ENCODE results near the gene SEC14L5.
A peak's percentile ranks its signal among the peaks of the same experiment; 100 is the strongest.

SEC14L5 gene

DNA sequence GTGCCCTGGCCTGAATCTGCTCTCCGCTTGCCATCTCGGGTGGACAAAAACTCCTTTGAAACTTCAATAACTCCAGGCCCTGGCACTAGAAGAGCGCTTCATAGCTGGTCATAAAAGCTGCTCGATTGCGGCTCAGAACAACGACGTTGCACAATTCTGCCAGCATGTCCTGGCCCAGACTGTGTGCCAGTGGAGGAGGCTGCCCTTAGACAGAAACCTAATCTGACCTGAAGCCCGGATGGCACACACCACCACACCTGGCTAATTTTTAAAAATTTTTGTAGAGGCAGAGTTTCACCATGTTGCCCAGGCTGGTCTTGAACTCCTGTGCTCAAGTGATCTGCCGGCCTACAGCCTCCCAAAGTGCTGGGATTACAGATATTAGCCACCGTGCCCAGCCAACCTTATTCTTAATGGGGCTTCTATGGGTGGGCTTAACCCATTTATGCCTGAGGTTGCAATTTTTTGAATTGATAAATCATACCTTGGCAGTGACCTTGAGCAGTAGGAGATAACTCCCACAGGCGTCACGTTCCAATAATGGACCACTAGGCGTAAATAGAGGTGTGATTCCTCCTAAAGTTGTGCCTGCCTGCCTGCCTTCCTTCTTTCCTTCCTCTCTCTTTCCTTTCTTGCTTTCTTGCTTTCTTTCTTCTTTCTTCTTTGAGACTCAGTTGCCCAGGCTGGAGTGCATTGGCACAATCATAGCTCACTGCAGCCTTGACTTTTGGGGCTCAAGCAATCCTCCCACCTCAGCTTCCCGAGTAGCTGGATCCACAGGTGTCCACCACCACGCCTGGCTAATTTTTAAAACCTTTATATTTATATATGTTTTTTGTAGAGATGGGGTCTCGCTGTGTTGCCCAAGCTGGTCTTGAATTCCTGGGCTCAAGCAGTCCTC lies 20.1 kb upstream of the SEC14L5 start:
- H2BK120ac ChIP-seq (ENCODE audit: insufficient read depth, low read length, poor library complexity): no peak overlapping the region
- no peak overlapping the region for H3K9ac ChIP-seq (ENCODE audit: low read length)
- no peak overlapping the region for H2AK5ac ChIP-seq (ENCODE audit: low read length)
- H3K79me2 ChIP-seq (ENCODE audit: control insufficient read depth, insufficient read depth, low read length, poor library complexity): no peaks in the 10 kb centered on the region
- no peak overlapping the region for H2BK12ac ChIP-seq (ENCODE audit: low read length)
- peaks cover 5 to 13% of the 10 kb centered on the region in 2 experiments for H3K4me1 ChIP-seq (ENCODE audit: control insufficient read depth in 1 of 2, insufficient read depth in 2 of 2, low read length in 2 of 2)
- H3K79me1 ChIP-seq (ENCODE audit: low read length): peaks cover 8% of the 10 kb centered on the region
- peak overlapping the region; percentile 95 for H4K8ac ChIP-seq (ENCODE audit: low read depth, low read length)
- DNase-seq: no peak
- no peak overlapping the region for H3K27ac ChIP-seq (ENCODE audit: low read depth, low read length)
- H2BK5ac ChIP-seq (ENCODE audit: low read depth, low read length, poor library complexity): no peak overlapping the region
- H3K4me2 ChIP-seq (ENCODE audit: low read length): peak overlapping the region; percentile 61
- no peaks in the 10 kb centered on the region for H3K9me3 ChIP-seq (ENCODE audit: insufficient read depth, low read depth, low read length)
- H3K4me3 ChIP-seq (ENCODE audit: low read depth, low read length): peak overlapping the region; percentile 43
- no peak overlapping the region for H2AFZ ChIP-seq (ENCODE audit: insufficient read depth, low read length, poor library complexity)
- no CpG with 5 or more reads among the region's 16 CpGs for WGBS (ENCODE audit: extremely low coverage, insufficient coverage, insufficient read length)
- no peak overlapping the region for H3K4ac ChIP-seq (ENCODE audit: low read depth, low read length)
- H3K14ac ChIP-seq (ENCODE audit: low read length): no peak overlapping the region
- H3K18ac ChIP-seq (ENCODE audit: low read length): no peak overlapping the region
- H3K36me3 ChIP-seq (ENCODE audit: control insufficient read depth in 1 of 2, insufficient read depth in 2 of 2, low read length in 2 of 2): no peaks in the 10 kb centered on the region
- H3K23ac ChIP-seq (ENCODE audit: low read length): no peak overlapping the region
- no peak overlapping the region for H4K12ac ChIP-seq (ENCODE audit: low read depth, low read length)
- H3K27me3 ChIP-seq (ENCODE audit: insufficient read depth, low read length): no peaks in the 10 kb centered on the region
- peak overlapping the region; percentile 56 for H4K91ac ChIP-seq (ENCODE audit: low read depth, low read length)

DNA sequence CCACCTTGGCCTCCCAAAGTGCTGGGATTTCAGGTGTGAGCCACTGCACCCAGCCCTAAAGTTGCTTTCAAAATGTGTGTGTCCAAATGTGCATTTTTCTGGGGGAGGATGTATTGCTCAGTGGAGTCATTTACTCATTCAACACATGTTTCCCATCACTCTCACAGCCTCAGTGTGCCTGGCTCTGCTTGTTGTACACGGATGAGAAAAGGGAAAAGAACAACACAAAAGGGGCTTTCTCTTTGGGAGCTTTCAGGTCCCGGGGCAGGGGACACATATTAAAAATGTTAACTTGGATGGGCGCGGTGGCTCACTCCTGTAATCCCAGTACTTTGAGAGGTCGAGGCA lies 19.5 kb upstream of the SEC14L5 start:
- H3K9me3 ChIP-seq (ENCODE audit: insufficient read depth, low read depth, low read length): no peaks in the 10 kb centered on the region
- H4K12ac ChIP-seq (ENCODE audit: low read depth, low read length): no peak overlapping the region
- no peak overlapping the region for H3K18ac ChIP-seq (ENCODE audit: low read length)
- H2BK120ac ChIP-seq (ENCODE audit: insufficient read depth, low read length, poor library complexity): no peak overlapping the region
- no peak overlapping the region for H3K27ac ChIP-seq (ENCODE audit: low read depth, low read length)
- no CpG with 5 or more reads among the region's 5 CpGs for WGBS (ENCODE audit: extremely low coverage, insufficient coverage, insufficient read length)
- H3K23ac ChIP-seq (ENCODE audit: low read length): no peak overlapping the region
- H2BK5ac ChIP-seq (ENCODE audit: low read depth, low read length, poor library complexity): no peak overlapping the region
- no peak overlapping the region for H3K4ac ChIP-seq (ENCODE audit: low read depth, low read length)
- no peaks in the 10 kb centered on the region for H3K36me3 ChIP-seq (ENCODE audit: control insufficient read depth in 1 of 2, insufficient read depth in 2 of 2, low read length in 2 of 2)
- peaks cover 11 to 19% of the 10 kb centered on the region in 2 experiments for H3K4me1 ChIP-seq (ENCODE audit: control insufficient read depth in 1 of 2, insufficient read depth in 2 of 2, low read length in 2 of 2)
- H3K4me3 ChIP-seq (ENCODE audit: low read depth, low read length): no peak overlapping the region
- no peak overlapping the region for H2BK12ac ChIP-seq (ENCODE audit: low read length)
- no peak for DNase-seq
- no peaks in the 10 kb centered on the region for H3K27me3 ChIP-seq (ENCODE audit: insufficient read depth, low read length)
- no peak overlapping the region for H3K9ac ChIP-seq (ENCODE audit: low read length)
- H4K8ac ChIP-seq (ENCODE audit: low read depth, low read length): no peak overlapping the region
- no peaks in the 10 kb centered on the region for H3K79me2 ChIP-seq (ENCODE audit: control insufficient read depth, insufficient read depth, low read length, poor library complexity)
- no peak overlapping the region for H2AK5ac ChIP-seq (ENCODE audit: low read length)
- H3K79me1 ChIP-seq (ENCODE audit: low read length): peaks cover 10% of the 10 kb centered on the region
- H2AFZ ChIP-seq (ENCODE audit: insufficient read depth, low read length, poor library complexity): no peak overlapping the region
- H3K14ac ChIP-seq (ENCODE audit: low read length): no peak overlapping the region
- H3K4me2 ChIP-seq (ENCODE audit: low read length): no peak overlapping the region
- H4K91ac ChIP-seq (ENCODE audit: low read depth, low read length): no peak overlapping the region

- no peak overlapping the region for H2BK120ac ChIP-seq (ENCODE audit: insufficient read depth, low read length, poor library complexity)
- H3K14ac ChIP-seq (ENCODE audit: low read length): no peak overlapping the region
- no peak overlapping the region for H3K4me2 ChIP-seq (ENCODE audit: low read length)
- H3K4ac ChIP-seq (ENCODE audit: low read depth, low read length): no peak overlapping the region
- H3K27me3 ChIP-seq (ENCODE audit: insufficient read depth, low read length): no peaks in the 10 kb centered on the region
- no peak overlapping the region for H3K4me3 ChIP-seq (ENCODE audit: low read depth, low read length)
- H2BK12ac ChIP-seq (ENCODE audit: low read length): no peak overlapping the region
- H3K23ac ChIP-seq (ENCODE audit: low read length): no peak overlapping the region
- no peak overlapping the region for H4K12ac ChIP-seq (ENCODE audit: low read depth, low read length)
- no peak overlapping the region for H2AFZ ChIP-seq (ENCODE audit: insufficient read depth, low read length, poor library complexity)
- H2AK5ac ChIP-seq (ENCODE audit: low read length): no peak overlapping the region
- no peak for DNase-seq
- peaks cover 26 to 38% of the 10 kb centered on the region in 2 experiments for H3K4me1 ChIP-seq (ENCODE audit: control insufficient read depth in 1 of 2, insufficient read depth in 2 of 2, low read length in 2 of 2)
- H4K8ac ChIP-seq (ENCODE audit: low read depth, low read length): no peak overlapping the region
- no peak overlapping the region for H3K9ac ChIP-seq (ENCODE audit: low read length)
- WGBS (ENCODE audit: extremely low coverage, insufficient coverage, insufficient read length): no CpG with 5 or more reads among the region's 7 CpGs
- no peak overlapping the region for H4K91ac ChIP-seq (ENCODE audit: low read depth, low read length)
- no peak overlapping the region for H3K27ac ChIP-seq (ENCODE audit: low read depth, low read length)
- H3K36me3 ChIP-seq (ENCODE audit: control insufficient read depth in 1 of 2, insufficient read depth in 2 of 2, low read length in 2 of 2): no peaks in the 10 kb centered on the region
- H2BK5ac ChIP-seq (ENCODE audit: low read depth, low read length, poor library complexity): no peak overlapping the region
- no peaks in the 10 kb centered on the region for H3K9me3 ChIP-seq (ENCODE audit: insufficient read depth, low read depth, low read length)
- H3K79me1 ChIP-seq (ENCODE audit: low read length): peaks cover 10% of the 10 kb centered on the region
- no peaks in the 10 kb centered on the region for H3K79me2 ChIP-seq (ENCODE audit: control insufficient read depth, insufficient read depth, low read length, poor library complexity)
- no peak overlapping the region for H3K18ac ChIP-seq (ENCODE audit: low read length)
Observed at GRCh38 chr16:4940719-4941118, 17.4 kb upstream of the SEC14L5 start.

GRCh38 chr16:4942481-4942880 lies 15.6 kb upstream of the SEC14L5 start:
- Histone ChIP-seq H3K79me1 (ENCODE audit: low read length) (peaks cover 5% of the 10 kb centered on the region), H3K23ac (ENCODE audit: low read length) (no peak overlapping the region), H3K9me3 (ENCODE audit: insufficient read depth, low read depth, low read length) (no peaks in the 10 kb centered on the region), H4K12ac (ENCODE audit: low read depth, low read length) (no peak overlapping the region), H2BK5ac (ENCODE audit: low read depth, low read length, poor library complexity) (no peak overlapping the region), H4K8ac (ENCODE audit: low read depth, low read length) (no peak overlapping the region), H3K4ac (ENCODE audit: low read depth, low read length) (no peak overlapping the region), H3K27me3 (ENCODE audit: insufficient read depth, low read length) (no peaks in the 10 kb centered on the region), H3K14ac (ENCODE audit: low read length) (no peak overlapping the region), H2BK12ac (ENCODE audit: low read length) (no peak overlapping the region), H3K36me3 (ENCODE audit: control insufficient read depth in 1 of 2, insufficient read depth in 2 of 2, low read length in 2 of 2) (no peaks in the 10 kb centered on the region), H3K9ac (ENCODE audit: low read length) (no peak overlapping the region), H3K27ac (ENCODE audit: low read depth, low read length) (no peak overlapping the region), H2BK120ac (ENCODE audit: insufficient read depth, low read length, poor library complexity) (peak overlapping the region; percentile 61), H3K18ac (ENCODE audit: low read length) (no peak overlapping the region), H3K4me2 (ENCODE audit: low read length) (no peak overlapping the region), H2AK5ac (ENCODE audit: low read length) (peak overlapping the region; percentile 56), H3K4me1 (ENCODE audit: control insufficient read depth in 1 of 2, insufficient read depth in 2 of 2, low read length in 2 of 2) (peaks cover 24 to 31% of the 10 kb centered on the region in 2 experiments), H4K91ac (ENCODE audit: low read depth, low read length) (peak overlapping the region; percentile 12), H3K4me3 (ENCODE audit: low read depth, low read length) (no peak overlapping the region), H2AFZ (ENCODE audit: insufficient read depth, low read length, poor library complexity) (no peak overlapping the region), H3K79me2 (ENCODE audit: control insufficient read depth, insufficient read depth, low read length, poor library complexity) (no peaks in the 10 kb centered on the region)
- DNase-seq: no peak
- no CpG with 5 or more reads among the region's 9 CpGs for WGBS (ENCODE audit: extremely low coverage, insufficient coverage, insufficient read length)
